Measurements from ENCODE around the gene SLC38A9.

SLC38A9 gene

GRCh38 chr5:55675119-55675518, 37.0 kb downstream of the SLC38A9 start:
- no peak for DNase-seq (ENCODE audit: low spot score)
- TF ChIP-seq, protein P1, sequence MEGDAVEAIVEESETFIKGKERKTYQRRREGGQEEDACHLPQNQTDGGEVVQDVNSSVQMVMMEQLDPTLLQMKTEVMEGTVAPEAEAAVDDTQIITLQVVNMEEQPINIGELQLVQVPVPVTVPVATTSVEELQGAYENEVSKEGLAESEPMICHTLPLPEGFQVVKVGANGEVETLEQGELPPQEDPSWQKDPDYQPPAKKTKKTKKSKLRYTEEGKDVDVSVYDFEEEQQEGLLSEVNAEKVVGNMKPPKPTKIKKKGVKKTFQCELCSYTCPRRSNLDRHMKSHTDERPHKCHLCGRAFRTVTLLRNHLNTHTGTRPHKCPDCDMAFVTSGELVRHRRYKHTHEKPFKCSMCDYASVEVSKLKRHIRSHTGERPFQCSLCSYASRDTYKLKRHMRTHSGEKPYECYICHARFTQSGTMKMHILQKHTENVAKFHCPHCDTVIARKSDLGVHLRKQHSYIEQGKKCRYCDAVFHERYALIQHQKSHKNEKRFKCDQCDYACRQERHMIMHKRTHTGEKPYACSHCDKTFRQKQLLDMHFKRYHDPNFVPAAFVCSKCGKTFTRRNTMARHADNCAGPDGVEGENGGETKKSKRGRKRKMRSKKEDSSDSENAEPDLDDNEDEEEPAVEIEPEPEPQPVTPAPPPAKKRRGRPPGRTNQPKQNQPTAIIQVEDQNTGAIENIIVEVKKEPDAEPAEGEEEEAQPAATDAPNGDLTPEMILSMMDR (IDR thresholded peaks at IDR 0.05; ENCODE audit: extremely low read depth, missing control alignments): no peak

- TF ChIP-seq, protein P1 (IDR thresholded peaks at IDR 0.05; ENCODE audit: extremely low read depth, missing control alignments): no peak
- DNase-seq (ENCODE audit: low spot score): no peak
Observed at GRCh38 chr5:55674340-55674739, 37.8 kb downstream of the SLC38A9 start.

DNA sequence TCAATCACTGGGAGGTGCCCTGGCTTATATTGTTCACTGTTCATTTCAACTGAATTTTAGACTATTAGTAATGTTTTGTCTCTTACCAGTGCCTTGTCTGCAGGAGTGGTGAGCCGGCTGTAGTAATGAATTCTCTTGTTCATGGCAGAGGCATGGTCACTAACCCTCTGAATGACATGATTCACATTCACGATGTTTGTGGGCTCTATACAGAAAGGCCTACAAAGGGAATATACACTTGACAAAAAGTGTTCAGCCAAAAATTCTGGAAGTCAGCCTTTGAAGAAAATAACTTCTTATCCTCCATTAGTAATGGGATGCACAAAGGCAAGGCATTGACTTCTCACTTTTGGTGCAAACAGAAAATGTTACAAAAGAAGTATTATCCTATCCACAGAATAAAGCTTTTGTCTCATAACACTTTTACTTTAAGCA, 39.6 kb downstream of the SLC38A9 start:
- TF ChIP-seq, protein P1 (IDR thresholded peaks at IDR 0.05; ENCODE audit: extremely low read depth, missing control alignments): no peak
- DNase-seq (ENCODE audit: low spot score): no peak

DNA sequence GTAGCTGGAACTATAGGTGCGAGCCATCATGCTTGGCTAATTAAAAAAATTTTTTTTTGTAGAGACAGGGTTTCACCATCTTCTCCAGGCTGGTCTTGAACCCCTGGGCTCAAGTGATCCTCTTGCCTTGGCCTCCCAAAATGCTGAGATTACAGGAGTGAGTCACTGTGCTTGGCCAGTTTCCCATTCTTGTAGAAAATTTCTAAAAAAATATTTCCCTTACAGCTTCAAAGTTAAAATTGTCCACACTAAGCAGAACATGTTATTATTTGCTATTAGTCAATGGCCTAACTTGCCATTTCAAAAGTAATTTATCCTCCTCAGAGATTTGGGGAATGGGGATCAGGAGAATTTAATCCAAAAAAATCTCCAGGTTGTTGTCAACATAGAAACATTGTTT, 40.1 kb downstream of the SLC38A9 start:
- DNase-seq (ENCODE audit: low spot score): no peak
- TF ChIP-seq, protein P1 (IDR thresholded peaks at IDR 0.05; ENCODE audit: extremely low read depth, missing control alignments): no peak

GRCh38 chr5:55668356-55668755, 43.8 kb downstream of the SLC38A9 start:
- DNase-seq (ENCODE audit: low spot score): no peak
- TF ChIP-seq, protein P1 (IDR thresholded peaks at IDR 0.05; ENCODE audit: extremely low read depth, missing control alignments): no peak

DNA sequence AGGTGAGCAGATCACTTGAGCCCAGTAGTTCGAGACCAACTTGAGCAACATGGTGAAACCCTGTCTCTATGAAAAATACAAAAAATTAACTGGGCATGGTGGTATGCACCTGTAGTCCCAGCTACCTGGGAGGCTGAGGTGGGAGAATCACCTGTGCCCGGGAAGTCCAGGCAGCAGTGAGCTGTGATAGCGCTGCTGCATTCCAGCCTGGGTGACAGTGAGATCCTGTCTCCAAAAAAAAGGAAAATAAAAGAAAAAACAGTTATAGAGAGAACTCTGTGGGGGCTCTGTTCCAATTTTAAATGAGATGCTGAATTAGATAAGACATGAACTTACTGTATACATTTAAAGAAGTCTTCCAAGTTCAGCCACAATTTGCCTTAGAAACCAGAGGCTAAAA, 44.2 kb downstream of the SLC38A9 start:
- DNase-seq (ENCODE audit: low spot score): no peak
- TF ChIP-seq, protein P1 (IDR thresholded peaks at IDR 0.05; ENCODE audit: extremely low read depth, missing control alignments): no peak

GRCh38 chr5:55665065-55665464, 47.1 kb downstream of the SLC38A9 start:
- no peak for DNase-seq (ENCODE audit: low spot score)
- TF ChIP-seq, protein P1 (IDR thresholded peaks at IDR 0.05; ENCODE audit: extremely low read depth, missing control alignments): no peak

Measured in GM20000 (cell line).